HG03558 (cell line): Measurements from ENCODE around the gene ACBD3.

Experiments
- ATAC-seq: cut with Tn5 transposase; IDR thresholded peaks from one replicate; pipeline ENCODE4 v1.9.1; 2021; ENCODE audit warnings: moderate number of reproducible peaks; ENCODE audit not compliant: unreplicated experiment; ENCODE audit errors: extremely low read depth

Gene ACBD3

DNA sequence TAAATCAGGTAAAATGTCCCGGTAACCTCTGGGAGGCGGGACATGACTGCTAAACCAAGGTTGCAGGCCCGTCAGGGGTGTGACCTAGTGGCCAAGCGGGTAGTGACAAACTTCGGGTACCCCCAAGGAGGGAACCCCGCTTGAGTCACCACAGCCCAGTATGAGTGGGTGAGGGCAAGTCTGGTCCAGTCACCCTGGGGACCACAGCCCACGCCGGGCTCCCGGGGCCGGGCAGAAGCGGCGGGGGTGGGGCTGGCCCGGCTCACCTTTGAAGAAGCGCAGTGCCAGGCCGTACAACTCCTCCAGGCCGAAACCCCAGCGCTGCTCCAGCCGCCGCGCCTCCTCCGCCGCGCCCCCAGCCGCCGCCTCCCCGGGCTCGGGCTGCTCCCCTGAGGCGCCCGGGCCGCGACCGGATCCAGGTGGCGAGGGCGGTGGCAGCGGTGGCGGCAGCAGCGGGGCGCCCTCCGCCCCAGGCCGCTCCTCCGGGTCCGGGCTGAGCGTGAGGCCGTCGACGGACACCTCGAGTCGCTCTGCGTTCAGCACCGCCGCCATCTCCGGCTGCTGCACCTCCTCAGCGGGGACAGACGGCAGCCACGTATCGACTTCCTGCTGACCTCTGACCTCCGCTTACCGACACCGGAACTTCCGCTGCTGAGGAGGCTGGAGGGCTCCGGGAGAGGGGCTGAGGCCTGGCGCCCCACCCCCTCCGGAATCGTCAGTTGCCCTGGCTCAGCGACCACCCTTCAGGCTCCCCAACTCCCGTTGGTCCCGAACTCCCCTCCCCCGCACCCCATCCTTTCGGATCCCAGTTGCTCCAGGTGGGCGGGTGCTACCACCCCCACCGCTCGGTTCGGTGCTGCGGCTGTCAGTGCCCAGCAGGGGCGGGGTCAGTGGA is at the start of gene ACBD3:
Gene ACBD3, minus strand, starts transcription at position 618 of the 895 bp plus-strand sequence. Its CDS starts 66 bp downstream, at position 552.
- peak; percentile 82 for ATAC-seq

- no peak for ATAC-seq
Observed at GRCh38 chr1:226233806-226234205, 47.3 kb upstream of the ACBD3 start.

DNA sequence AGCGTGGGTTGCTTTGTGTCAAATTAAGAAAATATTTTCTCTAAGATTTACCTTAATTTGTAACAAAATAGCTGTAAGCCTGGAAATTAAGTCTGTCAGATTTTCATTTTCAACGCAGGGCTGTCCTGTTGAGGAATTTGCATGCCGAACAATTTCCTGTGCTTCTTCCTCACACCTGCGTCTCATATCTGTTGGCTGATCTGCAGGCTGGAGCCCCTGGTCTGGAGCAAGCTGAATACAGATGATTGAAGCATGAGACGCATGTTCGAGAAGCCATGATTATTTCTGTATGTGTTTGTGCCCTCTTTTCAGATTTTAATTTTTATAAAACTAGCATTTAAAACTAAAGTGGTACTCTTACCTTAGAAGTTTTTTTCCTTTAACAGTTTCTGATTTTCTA is 46.8 kb upstream of the ACBD3 start:
- no peak for ATAC-seq

GRCh38 chr1:226226601-226227000 is 40.1 kb upstream of the ACBD3 start:
- ATAC-seq, result no peak

DNA sequence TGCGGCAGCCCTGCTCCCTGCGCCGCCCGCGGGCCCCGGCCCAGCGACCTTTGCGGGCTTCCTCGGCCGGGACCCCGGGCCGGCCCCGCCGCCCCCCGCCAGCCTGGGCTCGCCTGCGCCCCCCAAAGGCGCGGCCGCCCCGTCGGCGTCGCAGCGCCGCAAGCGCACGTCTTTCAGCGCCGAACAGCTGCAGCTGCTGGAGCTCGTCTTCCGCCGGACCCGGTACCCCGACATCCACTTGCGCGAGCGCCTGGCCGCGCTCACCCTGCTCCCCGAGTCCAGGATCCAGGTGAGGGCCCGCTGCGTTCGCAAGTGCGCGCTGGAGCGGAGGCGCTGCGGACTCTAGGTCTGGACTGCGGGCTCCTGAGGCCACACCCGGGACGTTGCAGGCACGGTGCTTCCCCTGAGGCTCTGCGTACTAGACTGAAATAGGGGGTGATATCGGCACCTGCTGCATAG is 37.3 kb upstream of the ACBD3 start:
- ATAC-seq, result peak; percentile 35

- no peak for ATAC-seq
Observed at GRCh38 chr1:226223157-226223785, 36.7 kb upstream of the ACBD3 start, which contains the start of gene MIXL1. Gene MIXL1, plus strand, starts transcription at chr1:226223664. Its CDS starts 18 bp downstream, at chr1:226223682.

GRCh38 chr1:226222686-226223085 is 36.1 kb upstream of the ACBD3 start:
- ATAC-seq, result no peak

GRCh38 chr1:226220473-226221189 is 34.1 kb upstream of the ACBD3 start:
- no peak for ATAC-seq

GRCh38 chr1:226217273-226217672 is 30.7 kb upstream of the ACBD3 start:
- ATAC-seq, result no peak

- ATAC-seq, result no peak
Observed at GRCh38 chr1:226216056-226216455, 29.5 kb upstream of the ACBD3 start.

GRCh38 chr1:226215239-226215638 is 28.7 kb upstream of the ACBD3 start:
- ATAC-seq, result no peak

GRCh38 chr1:226212545-226212944 is 26.0 kb upstream of the ACBD3 start:
- ATAC-seq, result no peak

- no peak for ATAC-seq
Observed at GRCh38 chr1:226211181-226211821, 24.8 kb upstream of the ACBD3 start.

- no peak for ATAC-seq
Observed at GRCh38 chr1:226210571-226211176, 24.1 kb upstream of the ACBD3 start.

DNA sequence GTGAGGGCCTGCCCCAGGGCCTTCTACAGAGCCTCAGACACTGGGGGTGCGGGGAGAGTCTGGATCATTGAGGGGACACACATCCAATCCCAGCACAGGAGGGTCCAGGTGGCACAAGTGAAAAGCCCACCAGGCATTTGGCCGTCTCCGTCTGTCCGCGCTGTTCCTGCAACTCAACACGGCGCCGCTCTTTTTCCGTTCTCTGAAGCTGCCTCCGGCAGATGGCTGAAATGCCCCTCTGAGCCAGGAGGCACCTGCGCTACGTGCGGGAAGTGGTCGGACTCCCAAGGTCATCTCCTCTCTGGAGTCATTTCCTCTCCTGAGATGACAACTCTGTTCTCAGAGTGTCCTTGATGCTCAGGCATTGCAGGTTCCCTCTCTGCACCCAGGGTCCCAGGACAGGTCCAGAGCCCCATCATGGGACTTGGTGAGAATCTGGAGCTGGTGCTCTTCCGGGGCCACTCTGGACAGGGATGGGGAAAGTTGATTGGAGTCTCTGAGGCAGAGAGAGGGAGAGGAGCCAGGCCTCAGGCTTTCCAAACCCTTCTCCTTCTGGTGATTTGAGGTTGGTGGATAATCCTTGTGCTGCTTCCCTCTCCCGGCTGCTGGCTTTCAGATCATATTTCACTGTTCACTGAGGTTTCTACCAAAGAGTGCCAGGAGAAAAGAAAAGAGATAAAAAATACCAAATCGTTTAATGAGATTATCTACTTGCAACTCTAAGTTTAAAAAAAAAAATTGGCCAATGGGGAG is 22.9 kb upstream of the ACBD3 start:
- ATAC-seq, result no peak

- ATAC-seq, result no peak
Observed at GRCh38 chr1:226207048-226207447, 20.5 kb upstream of the ACBD3 start.

DNA sequence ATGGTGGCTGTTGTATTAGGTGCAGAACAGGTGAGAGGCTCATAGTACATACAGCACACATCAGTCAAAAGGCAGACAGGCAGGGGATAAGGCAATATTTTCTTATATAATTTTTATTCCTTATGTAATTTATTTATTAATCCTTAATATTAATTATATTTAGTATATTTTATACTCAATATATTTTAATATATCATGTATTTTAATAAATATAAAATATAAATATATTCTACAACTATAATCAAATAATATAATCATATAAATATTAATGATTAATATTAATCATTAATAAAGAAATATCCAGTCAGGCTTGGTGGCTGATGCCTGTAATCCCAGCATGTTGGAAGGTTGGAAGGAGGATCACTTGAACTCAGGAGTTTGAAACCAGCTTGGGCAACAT is 17.7 kb upstream of the ACBD3 start:
- ATAC-seq, result no peak

DNA sequence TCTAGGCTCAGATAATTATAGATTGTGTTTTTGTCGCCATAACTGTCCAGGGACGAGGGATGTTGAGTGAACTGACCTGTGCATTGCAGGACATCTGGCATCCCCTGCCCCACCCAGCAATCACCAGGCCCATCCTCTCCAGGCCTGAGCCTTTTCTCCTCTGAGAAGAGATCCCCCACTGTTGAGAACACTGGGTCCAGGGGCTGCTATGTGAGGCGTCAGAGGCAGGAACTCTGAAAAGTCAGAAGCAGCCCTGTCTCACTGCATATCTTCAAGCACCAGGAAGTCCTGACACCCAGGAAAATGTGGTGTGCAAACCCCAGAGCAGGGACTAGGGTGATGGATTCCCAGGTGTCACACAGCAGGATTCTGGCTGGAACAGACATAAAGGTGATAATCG is 17.1 kb upstream of the ACBD3 start:
- no peak for ATAC-seq

- no peak for ATAC-seq
Observed at GRCh38 chr1:226203240-226203639, 16.7 kb upstream of the ACBD3 start.
